Neuronal stem cell (in vitro differentiated cells): ENCODE results near the gene MCCC2.

Experiments
- DNase-seq: peaks from one replicate; pipeline ENCODE4 v3.0.0-alpha.2; 2013; ENCODE audit warnings: low spot score
- H2AFZ ChIP-seq: one replicate; pipeline ENCODE4 v1.6.1; 2013; ENCODE audit warnings: mild to moderate bottlenecking, low read length, inconsistent platforms
- H2AK5ac ChIP-seq: 2 replicates; pipeline ENCODE4 v1.6.1; 2013; ENCODE audit warnings: low read depth, mild to moderate bottlenecking, inconsistent platforms, low read length, moderate library complexity, mixed read lengths
- H2BK120ac ChIP-seq: 2 replicates; pipeline ENCODE4 v1.6.1; 2013; ENCODE audit warnings: low read depth, mild to moderate bottlenecking, inconsistent platforms, low read length, moderate library complexity, mixed read lengths
- H2BK12ac ChIP-seq: one replicate; pipeline ENCODE4 v1.6.1; 2013; ENCODE audit warnings: low read length, inconsistent platforms
- H2BK15ac ChIP-seq: 2 replicates; pipeline ENCODE4 v1.6.1; 2013; ENCODE audit warnings: mild to moderate bottlenecking, low read length, inconsistent platforms, mixed read lengths
- H2BK5ac ChIP-seq: one replicate; pipeline ENCODE4 v1.6.1; 2013; ENCODE audit warnings: inconsistent platforms, mild to moderate bottlenecking, low read length, moderate library complexity
- H3K14ac ChIP-seq: one replicate; pipeline ENCODE4 v1.6.1; 2013; ENCODE audit warnings: low read length, inconsistent platforms
- H3K18ac ChIP-seq: 2 replicates; pipeline ENCODE4 v1.6.1; 2013; ENCODE audit warnings: low read length, inconsistent platforms
- H3K23ac ChIP-seq: 2 replicates; pipeline ENCODE4 v1.6.1; 2013; ENCODE audit warnings: low read depth, mild to moderate bottlenecking, mixed read lengths, low read length, inconsistent platforms; ENCODE audit not compliant: poor library complexity
- H3K27ac ChIP-seq: replicated peaks from 3 replicates; pipeline ENCODE4 v1.5.1; 2013; ENCODE audit warnings: low read length, inconsistent platforms
- H3K27me3 ChIP-seq, 3 experiments: 2 replicates each; pipeline ENCODE4 v1.6.1; 2013; ENCODE audit warnings: low read length in 3 of 3, mild to moderate bottlenecking in 2 of 3, inconsistent platforms in 1 of 3, low read depth in 1 of 3, mixed read lengths in 1 of 3, moderate library complexity in 1 of 3; ENCODE audit not compliant: control insufficient read depth in 3 of 3, insufficient read depth in 3 of 3
- H3K36me3 ChIP-seq, 2 donors: replicated peaks in 1 of 2; 2 replicates each; pipeline ENCODE4 v1.6.1; 2013; ENCODE audit warnings: low read length in 2 of 2; ENCODE audit not compliant: control insufficient read depth in 2 of 2, insufficient read depth in 2 of 2
- H3K4ac ChIP-seq: 2 replicates; pipeline ENCODE4 v1.6.1; 2013; ENCODE audit warnings: inconsistent platforms, mild to moderate bottlenecking, low read length, moderate library complexity
- H3K4me1 ChIP-seq, 2 donors: 1 replicate in 1 of 2; 2 replicates in 1 of 2; pipeline ENCODE4 v1.6.1; 2013; ENCODE audit warnings: low read length in 2 of 2, low read depth in 1 of 2; ENCODE audit not compliant: control insufficient read depth in 2 of 2, insufficient read depth in 1 of 2
- H3K4me2 ChIP-seq: one replicate; pipeline ENCODE4 v1.6.1; 2013; ENCODE audit warnings: mild to moderate bottlenecking, low read length, inconsistent platforms; ENCODE audit not compliant: insufficient read depth, poor library complexity, severe bottlenecking
- H3K4me3 ChIP-seq, 2 donors: 2 replicates each; pipeline ENCODE4 v1.5.1; 2013; ENCODE audit warnings: low read length in 2 of 2, mild to moderate bottlenecking in 2 of 2, inconsistent platforms in 1 of 2, moderate library complexity in 1 of 2
- H3K79me1 ChIP-seq: one replicate; pipeline ENCODE4 v1.6.1; 2013; ENCODE audit warnings: low read depth, mild to moderate bottlenecking, inconsistent platforms, low read length, moderate library complexity
- H3K9ac ChIP-seq: one replicate; pipeline ENCODE4 v1.6.1; 2013; ENCODE audit warnings: mild to moderate bottlenecking, low read depth, low read length, inconsistent platforms; ENCODE audit not compliant: poor library complexity
- H3K9me3 ChIP-seq, 2 donors: replicated peaks in 1 of 2; 2 replicates each; pipeline versions ENCODE3 to v1.6.1; 2013; ENCODE audit warnings: low read length in 2 of 2, mild to moderate bottlenecking in 2 of 2, inconsistent platforms in 1 of 2, low read depth in 1 of 2, mixed read lengths in 1 of 2, moderate library complexity in 1 of 2; ENCODE audit not compliant: control insufficient read depth in 2 of 2, insufficient read depth in 1 of 2
- H4K8ac ChIP-seq: one replicate; pipeline ENCODE4 v1.6.1; 2013; ENCODE audit warnings: low read depth, mild to moderate bottlenecking, inconsistent platforms, low read length, moderate library complexity
- H4K91ac ChIP-seq: one replicate; pipeline ENCODE4 v1.6.1; 2013; ENCODE audit warnings: low read length, low read depth, mild to moderate bottlenecking, inconsistent platforms; ENCODE audit not compliant: poor library complexity
- WGBS, 2 donors: extraction: QIAGEN DNeasy Blood & Tissue Kit; methylation state at CpG; one replicate each; pipeline ENCODE4 v1.1.7; 2013; ENCODE audit warnings: missing lambda C conversion rate in 2 of 2, mixed read lengths in 1 of 2; ENCODE audit not compliant: insufficient read length in 2 of 2, insufficient replicate concordance in 1 of 2; ENCODE audit errors: extremely low coverage in 2 of 2; 5-methylcytosine and 5-hydroxymethylcytosine counted together

Gene MCCC2

GRCh38 chr5:71681296-71681695 is 94.2 kb downstream of the MCCC2 start:
- Histone ChIP-seq H2BK12ac (no peak overlapping the region), H3K4me1 (no peaks in the 10 kb centered on the region), H3K79me1 (no peaks in the 10 kb centered on the region), H4K8ac (no peak overlapping the region), H3K14ac (no peak overlapping the region), H2AFZ (no peak overlapping the region), H4K91ac (no peak overlapping the region), H3K4ac (no peak overlapping the region), H3K18ac (no peak overlapping the region), H2BK5ac (no peak overlapping the region), H3K23ac (no peak overlapping the region), H2BK120ac (no peak overlapping the region), H3K36me3 (no peaks in the 10 kb centered on the region), H3K27me3 (peaks cover 0 to 16% (median 0%) of the 10 kb centered on the region in 3 experiments), H2BK15ac (no peak overlapping the region), H3K4me2 (no peak overlapping the region), H3K4me3 (no peak overlapping the region), H3K9ac (no peak overlapping the region), H2AK5ac (no peak overlapping the region), H3K27ac (no peak overlapping the region), H3K9me3 (no peaks in the 10 kb centered on the region)
- WGBS, 2 donors, result no CpG with 5 or more reads among the region's 3 CpGs
- no peak for DNase-seq

DNA sequence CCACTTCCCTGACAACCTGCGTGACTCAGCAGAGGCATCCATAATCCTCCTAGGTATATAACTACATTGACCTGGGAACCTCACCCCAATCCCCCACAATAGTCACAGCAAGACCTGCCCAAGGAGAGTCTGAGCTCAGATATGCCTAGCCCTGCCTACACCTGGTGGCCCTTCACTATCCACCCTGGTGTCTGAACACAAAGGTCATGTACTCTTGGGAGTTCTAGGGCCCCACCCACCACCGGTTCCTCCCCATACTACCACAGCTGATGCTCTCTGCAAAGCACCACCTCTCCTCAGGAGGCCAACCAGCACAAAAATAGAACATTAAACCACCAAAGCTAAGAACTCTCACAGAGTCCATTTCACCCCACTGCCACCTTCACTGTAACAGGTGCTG is 97.2 kb downstream of the MCCC2 start:
- H2AFZ ChIP-seq, result no peak overlapping the region
- no peak overlapping the region for H2BK15ac ChIP-seq
- no peak overlapping the region for H2BK5ac ChIP-seq
- H2BK12ac ChIP-seq, result no peak overlapping the region
- no peaks in the 10 kb centered on the region for H3K79me1 ChIP-seq
- H2AK5ac ChIP-seq, result no peak overlapping the region
- no peak overlapping the region for H3K27ac ChIP-seq
- H3K4ac ChIP-seq, result no peak overlapping the region
- H3K36me3 ChIP-seq, result no peaks in the 10 kb centered on the region
- WGBS, 2 donors, result no CpG with 5 or more reads among the region's 2 CpGs
- no peak for DNase-seq
- no peak overlapping the region for H3K9ac ChIP-seq
- H4K8ac ChIP-seq, result no peak overlapping the region
- no peak overlapping the region for H3K14ac ChIP-seq
- H3K9me3 ChIP-seq, result no peaks in the 10 kb centered on the region
- no peak overlapping the region for H3K4me3 ChIP-seq
- H3K23ac ChIP-seq, result no peak overlapping the region
- no peak overlapping the region for H3K18ac ChIP-seq
- H3K4me2 ChIP-seq, result no peak overlapping the region
- no peak overlapping the region for H4K91ac ChIP-seq
- H3K4me1 ChIP-seq, result no peaks in the 10 kb centered on the region
- H3K27me3 ChIP-seq, result peaks cover 0 to 11% (median 0%) of the 10 kb centered on the region in 3 experiments
- H2BK120ac ChIP-seq, result no peak overlapping the region

- no peak overlapping the region for H3K14ac ChIP-seq
- no peak overlapping the region for H2BK120ac ChIP-seq
- peaks cover 7 to 19% of the 10 kb centered on the region in 2 donors for H3K4me1 ChIP-seq
- no peak overlapping the region for H3K27ac ChIP-seq
- H3K9ac ChIP-seq, result no peak overlapping the region
- no peaks in the 10 kb centered on the region for H3K36me3 ChIP-seq
- H4K8ac ChIP-seq, result no peak overlapping the region
- no peak overlapping the region for H2AK5ac ChIP-seq
- H3K4me3 ChIP-seq, result peak overlapping the region in 1 of 2 donors; percentile 32
- no peak overlapping the region for H3K4me2 ChIP-seq
- no peak overlapping the region for H2BK5ac ChIP-seq
- H2BK15ac ChIP-seq, result no peak overlapping the region
- H3K4ac ChIP-seq, result no peak overlapping the region
- no peaks in the 10 kb centered on the region for H3K9me3 ChIP-seq
- H2BK12ac ChIP-seq, result no peak overlapping the region
- DNase-seq, result no peak
- no peak overlapping the region for H4K91ac ChIP-seq
- H3K79me1 ChIP-seq, result no peaks in the 10 kb centered on the region
- no peak overlapping the region for H3K18ac ChIP-seq
- no peak overlapping the region for H3K23ac ChIP-seq
- H3K27me3 ChIP-seq, result no peaks in the 10 kb centered on the region
- H2AFZ ChIP-seq, result peak overlapping the region; percentile 87
- WGBS, 2 donors, result no CpG with 5 or more reads among the region's 7 CpGs
Measured at GRCh38 chr5:71693828-71694427, 106.8 kb downstream of the MCCC2 start.

GRCh38 chr5:71695071-71695470 is 107.9 kb downstream of the MCCC2 start:
- H3K36me3 ChIP-seq, result no peaks in the 10 kb centered on the region
- no peak overlapping the region for H2BK120ac ChIP-seq
- H3K14ac ChIP-seq, result no peak overlapping the region
- H3K4me2 ChIP-seq, result no peak overlapping the region
- no peaks in the 10 kb centered on the region for H3K79me1 ChIP-seq
- H3K9me3 ChIP-seq, result no peaks in the 10 kb centered on the region
- no peak for DNase-seq
- H3K9ac ChIP-seq, result no peak overlapping the region
- no peak overlapping the region for H2AFZ ChIP-seq
- H4K91ac ChIP-seq, result no peak overlapping the region
- H3K27ac ChIP-seq, result no peak overlapping the region
- H2BK15ac ChIP-seq, result no peak overlapping the region
- WGBS, 2 donors, result no CpG with 5 or more reads among the region's 8 CpGs
- no peak overlapping the region for H3K4me3 ChIP-seq
- peaks cover 7 to 21% of the 10 kb centered on the region in 2 donors for H3K4me1 ChIP-seq
- H3K23ac ChIP-seq, result peak overlapping the region; percentile 60
- H2BK12ac ChIP-seq, result no peak overlapping the region
- peak overlapping the region; percentile 11 for H3K18ac ChIP-seq
- H2AK5ac ChIP-seq, result peak overlapping the region; percentile 12
- no peaks in the 10 kb centered on the region for H3K27me3 ChIP-seq
- H2BK5ac ChIP-seq, result no peak overlapping the region
- no peak overlapping the region for H3K4ac ChIP-seq
- peak overlapping the region; percentile 50 for H4K8ac ChIP-seq
